ENCODE measurements around the gene SSH2. TPM values are rescaled to one million over a fixed set of nuclear protein-coding genes. Genes with fewer than 3 reads are reported as not detected.
A peak's percentile ranks its signal among the peaks of the same experiment; 100 is the strongest.

SSH2 gene
- total and polyA plus RNA-seq, 2 of the 13 experiments (the other 11 are each of a cell fraction or from before 2014, with no cell fraction given) = 6.0 to 6.4 TPM

DNA sequence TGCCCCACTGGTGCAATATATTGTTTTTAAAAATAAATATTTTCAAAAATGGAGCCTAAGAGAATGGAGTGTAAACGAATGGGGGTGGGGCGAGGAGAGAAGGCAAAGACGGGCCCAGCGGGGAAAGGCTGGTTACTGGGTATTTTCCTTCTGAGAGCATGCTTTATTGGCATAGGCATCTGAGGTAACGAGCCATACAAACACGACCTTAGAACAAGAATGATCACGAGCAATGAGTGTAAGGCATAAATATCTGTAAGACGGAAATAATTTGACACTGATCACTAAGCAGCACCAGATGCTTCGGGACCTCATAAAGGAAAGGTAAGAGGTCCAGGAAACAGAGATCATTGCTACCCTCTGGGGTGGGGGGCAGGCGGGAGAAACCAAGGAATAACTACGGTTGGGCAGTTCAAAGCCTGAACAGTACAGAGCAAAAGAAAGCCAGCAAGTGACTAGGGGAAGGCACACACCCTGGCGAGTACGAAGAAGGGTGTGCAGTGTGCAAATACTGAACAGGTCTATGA is 959 bp downstream of the SSH2 start (continued):
- no peak for TF ChIP-seq MLXIP (CRISPR knock-in tag; IDR thresholded peaks at IDR 0.05; ENCODE audit: borderline replicate concordance)
- TF ChIP-seq SMYD3 (CRISPR knock-in tag; IDR thresholded peaks at IDR 0.05) = no peak
- TF ChIP-seq KDM1A (CRISPR knock-in tag; IDR thresholded peaks at IDR 0.05) = no peak
- TF ChIP-seq SP2 (CRISPR knock-in tag; IDR thresholded peaks at IDR 0.05) = no peak
- no peak for TF ChIP-seq SNAI1 (CRISPR knock-in tag; IDR thresholded peaks at IDR 0.05; ENCODE audit: borderline replicate concordance)
- TF ChIP-seq, protein P1, sequence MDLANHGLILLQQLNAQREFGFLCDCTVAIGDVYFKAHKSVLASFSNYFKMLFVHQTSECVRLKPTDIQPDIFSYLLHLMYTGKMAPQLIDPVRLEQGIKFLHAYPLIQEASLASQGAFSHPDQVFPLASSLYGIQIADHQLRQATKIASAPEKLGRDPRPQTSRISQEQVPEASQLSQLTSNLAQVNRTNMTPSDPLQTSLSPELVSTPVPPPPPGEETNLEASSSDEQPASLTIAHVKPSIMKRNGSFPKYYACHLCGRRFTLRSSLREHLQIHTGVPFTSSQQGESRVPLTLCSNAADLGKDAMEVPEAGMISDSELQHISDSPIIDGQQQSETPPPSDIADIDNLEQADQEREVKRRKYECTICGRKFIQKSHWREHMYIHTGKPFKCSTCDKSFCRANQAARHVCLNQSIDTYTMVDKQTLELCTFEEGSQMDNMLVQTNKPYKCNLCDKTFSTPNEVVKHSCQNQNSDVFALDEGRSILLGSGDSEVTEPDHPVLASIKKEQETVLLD (CRISPR knock-in tag; IDR thresholded peaks at IDR 0.05; ENCODE audit: low read depth) = 0 out of 2 replicates have a peak, but pooled peaks have one; percentile 11
- TF ChIP-seq, protein P2, sequence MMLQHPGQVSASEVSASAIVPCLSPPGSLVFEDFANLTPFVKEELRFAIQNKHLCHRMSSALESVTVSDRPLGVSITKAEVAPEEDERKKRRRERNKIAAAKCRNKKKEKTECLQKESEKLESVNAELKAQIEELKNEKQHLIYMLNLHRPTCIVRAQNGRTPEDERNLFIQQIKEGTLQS (CRISPR knock-in tag; IDR thresholded peaks at IDR 0.05) = no peak
- no peak for TF ChIP-seq NBN (conservative IDR thresholded peaks at IDR 0.05)
- no peak for TF ChIP-seq HOXD1 (CRISPR knock-in tag; IDR thresholded peaks at IDR 0.05)

Data from HepG2 (cell line).